GM19023 (cell line): ENCODE measurements around the gene SGCA.
A peak's percentile ranks its signal among the peaks of the same experiment; 100 is the strongest.

Source experiments
- ATAC-seq: cut with Tn5 transposase; IDR thresholded peaks from one replicate; pipeline ENCODE4 v1.9.1; 2021; ENCODE audit warnings: mild to moderate bottlenecking, moderate library complexity; ENCODE audit not compliant: unreplicated experiment

Gene SGCA

DNA sequence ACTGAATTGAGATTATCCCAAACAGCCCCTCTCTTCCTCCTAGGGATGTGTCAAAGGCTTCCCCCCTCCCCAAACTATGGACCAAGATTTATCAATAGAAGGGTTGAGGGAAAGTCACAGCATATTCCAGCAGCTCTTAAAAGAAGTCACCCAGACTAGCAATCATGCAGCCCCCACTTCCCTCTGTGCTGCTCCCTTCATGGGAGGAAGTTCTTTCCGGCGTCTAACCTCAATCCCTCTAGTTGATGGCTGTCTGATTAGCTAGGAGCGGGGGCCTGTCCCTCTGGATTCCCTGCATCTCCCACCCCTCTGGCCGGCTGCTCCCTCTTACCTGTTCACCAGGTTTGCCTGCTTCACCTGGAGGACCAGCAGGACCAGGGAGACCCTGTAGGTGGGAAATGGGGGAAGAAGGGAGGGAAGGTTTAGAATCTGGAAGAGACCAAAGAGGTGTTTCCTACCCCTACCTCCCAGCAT lies 26.4 kb downstream of the SGCA start:
- no peak for ATAC-seq

DNA sequence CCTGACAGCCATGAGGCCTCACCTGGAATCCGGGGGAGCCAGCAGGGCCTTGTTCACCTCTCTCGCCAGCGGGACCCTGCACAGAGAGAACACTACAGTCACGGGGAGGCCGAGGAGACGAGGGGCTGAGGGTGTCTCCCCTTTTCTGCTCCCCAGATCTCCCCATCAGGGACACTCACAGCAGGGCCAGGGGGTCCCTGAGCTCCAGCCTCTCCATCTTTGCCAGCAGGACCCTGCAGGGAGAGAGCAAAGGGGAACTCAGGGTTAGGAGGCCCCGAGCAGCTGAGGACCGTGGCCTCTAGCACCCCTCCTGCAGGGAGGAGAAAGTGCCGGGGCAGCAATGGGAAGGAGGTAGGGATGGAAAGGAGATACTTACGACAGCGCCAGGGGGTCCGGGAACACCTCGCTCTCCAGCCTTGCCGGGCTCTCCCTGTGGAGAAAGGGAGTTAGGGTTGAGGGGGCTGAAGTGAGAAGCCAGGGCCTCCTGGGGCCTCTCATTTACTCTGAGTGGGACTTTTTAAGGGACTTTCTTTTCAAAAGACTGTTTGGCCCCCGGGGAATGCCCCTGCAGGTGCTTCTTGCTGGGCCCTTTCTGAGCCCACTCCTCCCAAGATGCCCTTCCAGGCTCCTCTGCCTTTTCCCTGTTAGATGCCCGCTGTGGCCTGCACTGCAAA lies 26.9 kb downstream of the SGCA start:
- no peak for ATAC-seq

DNA sequence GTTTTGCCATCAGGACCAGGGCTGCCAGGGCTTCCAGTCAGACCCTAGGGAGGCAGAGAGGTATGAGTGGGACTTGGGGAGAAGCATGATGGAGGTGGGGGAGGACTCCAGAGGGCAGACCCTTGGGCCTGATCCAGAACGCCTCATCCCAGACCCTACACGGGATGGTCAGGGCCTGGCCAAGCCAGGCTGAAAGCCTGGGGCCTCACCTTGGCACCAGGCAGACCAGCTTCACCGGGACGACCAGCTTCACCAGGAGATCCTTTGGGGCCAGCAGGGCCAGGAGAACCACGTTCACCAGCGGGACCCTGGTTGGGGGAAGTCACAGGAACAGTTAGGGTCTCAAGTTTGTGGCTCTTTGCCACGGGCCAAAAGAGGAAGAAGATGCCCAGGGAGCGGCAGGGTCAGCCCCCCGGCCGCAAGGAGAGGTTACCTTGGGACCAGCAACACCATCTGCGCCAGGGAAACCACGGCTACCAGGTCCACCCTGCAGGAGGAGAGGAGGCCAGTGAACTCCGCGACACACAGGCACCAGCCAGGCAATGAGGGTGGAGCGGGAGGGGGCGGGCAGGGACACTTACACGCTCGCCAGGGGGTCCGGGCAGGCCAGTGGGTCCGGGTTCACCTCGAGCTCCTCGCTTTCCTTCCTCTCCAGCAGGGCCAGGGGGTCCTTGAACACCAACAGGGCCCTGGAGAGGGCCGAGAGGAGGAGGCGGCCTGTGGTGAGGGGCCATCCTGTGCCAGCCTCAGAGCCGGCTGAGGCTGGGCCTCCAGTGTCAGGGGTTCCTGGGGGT lies 28.5 kb downstream of the SGCA start:
- no peak for ATAC-seq

DNA sequence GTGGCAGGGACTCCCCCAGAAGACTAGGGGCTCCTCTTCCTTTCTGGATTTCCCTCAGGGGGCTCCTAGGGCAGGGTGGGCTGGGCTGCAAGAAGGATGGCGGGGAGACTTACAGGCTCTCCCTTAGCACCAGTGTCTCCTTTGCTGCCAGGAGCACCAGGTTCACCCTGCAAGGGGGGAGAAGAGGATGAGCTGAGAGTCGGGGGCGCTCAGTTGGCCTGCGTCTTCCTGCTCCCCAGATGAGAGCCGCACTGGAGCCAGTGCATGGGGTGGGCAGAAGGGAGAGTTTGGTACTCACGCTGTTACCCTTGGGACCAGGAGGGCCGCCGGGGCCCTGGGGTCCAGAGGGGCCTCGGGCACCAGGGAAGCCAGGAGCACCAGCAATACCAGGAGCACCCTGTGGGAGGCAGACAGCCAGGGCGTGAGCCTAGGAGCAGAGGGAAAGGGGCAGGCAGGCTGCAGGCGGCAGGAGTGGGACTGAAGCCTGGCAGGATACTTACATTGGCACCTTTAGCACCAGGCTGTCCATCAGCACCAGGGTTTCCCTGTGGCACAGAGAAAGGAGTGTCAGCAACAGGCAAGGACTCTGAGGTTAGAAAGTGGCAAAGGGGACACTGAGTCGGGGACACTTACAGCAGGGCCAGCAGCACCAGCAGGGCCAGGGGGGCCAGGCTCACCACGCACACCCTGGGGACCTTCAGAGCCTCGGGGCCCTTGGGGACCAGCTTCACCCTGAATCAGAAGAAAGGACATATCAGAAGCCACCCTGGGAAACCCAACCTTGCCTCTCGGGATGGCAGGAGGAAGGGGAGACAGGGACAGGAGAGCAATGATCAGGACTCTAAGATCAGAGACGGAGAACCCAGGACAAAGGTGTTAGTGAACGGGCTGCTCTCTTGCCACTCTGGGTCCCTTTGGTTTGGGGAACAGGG lies 29.4 kb downstream of the SGCA start:
- ATAC-seq = no peak

GRCh38 chr17:50196036-50196435 lies 30.2 kb downstream of the SGCA start:
- no peak for ATAC-seq

DNA sequence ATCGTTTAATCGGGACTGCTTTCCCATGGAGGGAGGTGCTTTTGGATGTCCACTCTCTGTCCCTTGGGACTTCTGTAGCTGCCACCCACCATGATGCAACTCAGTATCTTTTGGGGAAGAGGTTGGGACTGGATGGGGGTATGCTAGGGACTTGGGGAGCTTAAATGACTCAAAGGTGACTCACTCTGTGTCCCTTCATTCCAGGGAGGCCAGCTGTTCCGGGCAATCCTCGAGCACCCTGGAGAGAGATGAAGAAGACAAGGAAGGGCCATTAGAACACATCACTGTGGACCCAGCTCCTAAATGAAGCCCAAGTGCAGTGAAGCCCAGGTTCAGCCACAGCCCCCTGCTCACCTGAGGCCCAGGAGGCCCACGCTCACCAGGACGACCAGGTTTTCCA lies 31.0 kb downstream of the SGCA start:
- ATAC-seq = no peak

- ATAC-seq = no peak
Observed at GRCh38 chr17:50198026-50198669, 32.3 kb downstream of the SGCA start.

- ATAC-seq = no peak
Observed at GRCh38 chr17:50199211-50199802, 33.5 kb downstream of the SGCA start.

DNA sequence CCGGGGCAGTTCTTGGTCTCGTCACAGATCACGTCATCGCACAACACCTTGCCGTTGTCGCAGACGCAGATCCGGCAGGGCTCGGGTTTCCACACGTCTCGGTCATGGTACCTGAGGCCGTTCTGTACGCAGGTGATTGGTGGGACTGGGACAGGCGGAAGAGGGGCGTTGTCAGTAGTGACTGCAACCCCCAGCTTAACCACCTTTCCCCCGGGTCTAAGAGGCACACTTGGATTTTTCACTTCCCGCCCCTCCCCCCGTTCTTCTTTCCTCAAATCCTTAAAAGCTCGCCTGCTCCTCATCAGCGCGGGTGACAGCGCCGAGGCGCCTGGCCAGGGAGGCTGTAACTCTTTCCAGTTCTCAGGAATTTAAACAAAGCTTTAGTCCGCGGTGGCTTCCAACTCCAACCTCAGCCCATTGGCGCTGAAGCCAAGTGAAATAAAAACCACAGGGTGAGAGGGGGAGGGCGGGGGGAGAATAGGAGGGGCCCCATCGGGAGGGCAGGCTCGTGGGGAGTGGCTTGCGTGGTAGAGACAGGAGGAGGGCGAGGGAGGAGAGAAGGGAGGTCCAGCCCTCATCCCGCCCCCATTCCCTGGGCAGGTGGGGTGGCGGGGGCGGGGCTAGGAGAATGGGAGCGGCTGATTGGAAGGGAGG lies 34.1 kb downstream of the SGCA start:
- peak; percentile 33 for ATAC-seq

- peak; percentile 74 for ATAC-seq
Observed at GRCh38 chr17:50200457-50201275, 34.9 kb downstream of the SGCA start.

DNA sequence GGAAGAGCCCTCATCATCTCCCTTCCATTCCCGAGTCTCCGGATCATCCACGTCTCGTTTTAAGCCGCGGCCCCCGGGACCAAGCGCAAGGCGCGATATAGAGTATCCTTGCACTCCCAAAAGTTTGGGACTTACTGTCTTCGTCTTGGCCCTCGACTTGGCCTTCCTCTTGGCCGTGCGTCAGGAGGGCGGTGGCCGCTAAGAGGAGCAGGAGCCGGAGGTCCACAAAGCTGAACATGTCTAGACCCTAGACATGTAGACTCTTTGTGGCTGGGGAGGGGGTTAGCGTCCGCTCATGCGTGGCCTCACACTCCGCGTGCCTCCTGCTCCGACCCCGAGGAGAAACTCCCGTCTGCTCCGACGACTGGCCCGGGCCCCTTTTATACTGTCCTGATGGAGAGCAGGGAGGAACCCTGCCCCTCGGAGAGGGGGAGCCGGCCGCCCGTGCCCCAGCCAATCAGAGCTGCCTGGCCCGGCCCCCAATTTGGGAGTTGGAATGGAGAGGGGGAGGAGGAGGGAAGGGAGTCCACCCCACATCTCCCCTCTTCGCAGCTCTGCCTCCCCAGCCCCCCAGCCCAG lies 35.6 kb downstream of the SGCA start, which contains the start of gene COL1A1:
COL1A1 (minus strand) TSS at position 356 of the 579 bp plus-strand sequence; CDS start at position 238, 118 bp downstream.
- ATAC-seq = no peak

- no peak for ATAC-seq
Observed at GRCh38 chr17:50203086-50203485, 37.3 kb downstream of the SGCA start.

DNA sequence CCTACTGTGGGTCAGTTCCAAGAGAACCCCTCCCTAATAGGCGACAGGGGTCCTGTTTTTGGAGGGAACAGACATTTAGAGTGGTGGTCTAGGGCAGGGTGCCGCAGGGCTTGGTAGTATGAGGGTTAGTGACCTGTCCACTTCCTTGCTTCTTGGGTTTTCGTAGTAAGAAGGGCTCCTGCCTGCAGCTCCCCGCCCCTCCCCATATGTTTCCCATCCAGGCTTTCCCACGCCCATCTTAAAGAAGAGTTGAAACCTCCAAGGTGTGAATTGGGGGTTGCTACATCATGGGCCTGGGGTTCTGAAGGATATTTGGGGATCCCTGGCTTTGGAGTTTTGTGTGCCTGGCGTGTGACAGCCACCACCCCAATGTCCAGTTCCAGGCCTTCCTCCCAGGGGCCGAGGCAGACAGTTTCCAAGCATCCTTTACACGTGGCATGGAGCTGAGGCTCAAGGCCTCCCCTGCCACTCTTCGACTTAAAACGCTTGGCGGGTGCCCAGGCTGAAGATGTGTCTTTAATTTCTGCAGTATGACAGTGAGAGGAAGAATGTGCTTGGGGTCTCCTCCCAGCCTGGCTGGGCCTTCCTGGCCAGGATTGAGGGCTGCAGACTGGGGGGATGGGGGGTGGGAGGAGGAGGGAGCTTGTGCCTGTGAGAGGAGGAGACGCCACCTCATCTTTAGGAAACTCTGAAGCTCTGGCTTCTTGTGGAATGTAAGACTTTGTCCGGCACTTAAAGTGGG lies 38.0 kb downstream of the SGCA start:
- ATAC-seq = no peak

DNA sequence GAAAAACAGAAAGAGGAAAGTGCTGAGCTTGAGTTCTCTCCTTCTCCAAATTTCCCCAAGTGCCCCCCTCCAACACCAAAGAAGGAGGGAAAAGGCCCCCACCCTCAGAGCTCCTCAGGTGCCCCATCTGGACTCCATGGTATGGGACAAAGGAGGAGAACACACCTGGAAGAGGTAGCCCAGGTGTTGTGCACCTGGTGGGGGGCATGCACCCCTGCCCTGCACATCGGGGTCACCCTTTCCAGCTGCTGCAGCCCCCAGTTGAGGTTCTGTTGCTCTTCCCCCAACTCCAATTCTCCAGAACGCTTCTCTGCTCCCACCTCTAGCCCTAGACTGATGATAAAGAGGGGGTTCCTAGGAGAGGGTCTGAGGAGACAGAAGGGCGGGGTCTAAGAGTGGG lies 38.6 kb downstream of the SGCA start:
- ATAC-seq = no peak

DNA sequence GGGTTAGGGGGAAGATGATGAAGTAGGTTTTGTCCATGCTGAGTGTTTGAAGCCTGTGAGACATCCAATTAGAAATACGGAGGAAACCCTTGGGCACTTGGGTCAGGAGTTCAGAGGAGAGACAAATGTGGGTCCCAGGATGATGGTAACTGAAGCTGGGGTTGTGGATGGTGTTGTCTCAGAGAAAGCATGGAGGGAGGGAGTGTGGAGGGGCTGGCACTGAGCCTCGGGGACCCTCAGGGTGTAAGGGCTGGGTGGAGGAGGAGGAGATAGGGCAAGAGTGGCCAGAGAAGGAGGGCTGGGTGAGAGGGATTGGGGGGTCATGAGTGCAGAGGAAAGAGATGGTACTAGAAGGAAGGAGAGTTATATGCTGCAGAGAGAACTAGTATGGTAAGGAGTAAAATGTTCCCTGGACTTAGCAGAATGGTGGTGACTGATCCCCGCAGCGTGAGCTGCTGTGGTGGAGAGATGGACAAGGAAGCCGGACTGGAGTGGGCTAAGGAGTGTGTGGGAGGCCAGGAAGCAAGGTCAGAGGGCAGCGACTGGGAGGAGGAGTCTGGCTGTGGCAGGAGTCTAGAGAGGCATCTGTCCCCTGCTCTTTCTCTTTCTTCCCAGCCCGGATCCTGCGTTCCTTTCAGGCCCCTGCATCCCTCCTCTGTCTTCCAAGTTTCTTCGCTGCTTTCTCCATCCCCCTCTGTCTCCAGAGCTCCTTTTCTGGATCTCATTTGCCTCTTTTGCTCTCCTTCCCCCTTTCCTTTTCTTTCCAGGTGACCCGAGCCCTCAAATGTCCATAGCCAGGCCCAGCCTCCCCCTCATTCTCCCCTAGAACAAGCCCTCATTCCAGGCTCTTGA lies 39.5 kb downstream of the SGCA start:
- no peak for ATAC-seq

DNA sequence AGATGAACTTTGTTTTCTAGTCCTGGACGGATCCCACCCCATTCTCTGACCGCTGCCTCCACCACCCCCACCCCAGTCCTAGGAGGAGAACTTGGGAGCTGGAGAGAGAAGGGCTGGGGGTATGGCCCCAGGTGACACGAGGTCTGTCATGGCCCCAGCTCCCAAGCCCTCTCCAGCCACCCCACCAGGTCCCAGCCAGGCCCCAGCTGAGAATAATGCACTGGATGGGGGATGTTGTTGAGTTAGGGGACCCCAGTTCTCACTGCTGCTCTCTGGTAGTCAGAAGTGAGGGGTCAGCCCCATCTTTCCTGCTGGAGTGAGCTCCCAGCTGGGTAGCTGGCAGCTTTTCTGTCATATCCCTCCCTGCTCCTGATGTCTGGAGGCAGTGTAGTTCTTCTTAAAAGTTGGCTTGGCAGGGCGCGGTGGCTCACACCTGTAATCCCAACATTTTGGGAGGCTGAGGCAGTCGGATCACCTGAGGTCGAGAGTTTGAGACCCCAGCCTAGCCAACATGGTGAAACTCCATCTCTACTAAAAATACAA lies 40.2 kb downstream of the SGCA start:
- ATAC-seq = no peak
